D721Med (cell line): ENCODE measurements around the gene CCDC178.
"Not testable (repeated sequence)": the region's sequence is repeated elsewhere in the genome, so short reads cannot be mapped to it uniquely, and the experiment has no call there.

Experiments
- DNase-seq: peaks from one replicate; pipeline ENCODE4 v3.0.0; 2011; ENCODE audit warnings: low spot score; ENCODE audit not compliant: insufficient read length
- FAIRE-seq: peaks from 2 replicates; lab custom pipeline; 2011; peaks lifted over from hg19 to GRCh38; lab: Jason Lieb, UNC
- CTCF ChIP-seq: IDR thresholded peaks from 2 replicates; pipeline ENCODE4 v1.5.1; 2012; ENCODE audit warnings: mild to moderate bottlenecking, control low read depth; ENCODE audit not compliant: insufficient read depth; ENCODE audit errors: missing control alignments

Gene CCDC178

GRCh38 chr18:33424266-33424946 is 16.1 kb downstream of the CCDC178 start:
- no peak for DNase-seq
- no peak for TF ChIP-seq CTCF
- FAIRE-seq, result peak; percentile 53

GRCh38 chr18:33421225-33421624 is 19.3 kb downstream of the CCDC178 start:
- FAIRE-seq (no peak), DNase-seq (no peak)
- TF ChIP-seq CTCF, result no peak

GRCh38 chr18:33404244-33404873 is 36.2 kb downstream of the CCDC178 start:
- DNase-seq, result no peak

GRCh38 chr18:33398939-33399338 is 41.6 kb downstream of the CCDC178 start:
- DNase-seq, FAIRE-seq: not testable (repeated sequence)

More at GRCh38 chr18:33404244-33404873, 36.2 kb downstream of the CCDC178 start:
- peak; percentile 56 for FAIRE-seq
- TF ChIP-seq CTCF, result peak; percentile 27

GRCh38 chr18:33375829-33376228 is 64.7 kb downstream of the CCDC178 start:
- TF ChIP-seq CTCF, result no peak
- no peak for FAIRE-seq

GRCh38 chr18:33372442-33372841 is 68.1 kb downstream of the CCDC178 start:
- TF ChIP-seq CTCF, result no peak
- FAIRE-seq (no peak), DNase-seq (no peak)

More at GRCh38 chr18:33375829-33376228, 64.7 kb downstream of the CCDC178 start:
- DNase-seq, result no peak

GRCh38 chr18:33369711-33370449 is 70.6 kb downstream of the CCDC178 start:
- peak; percentile 51 for FAIRE-seq
- TF ChIP-seq CTCF, result no peak
- DNase-seq, result no peak
